K562 (cell line): ENCODE results near the gene KLHL29. TPM values are rescaled to one million over a fixed set of nuclear protein-coding genes. Genes with fewer than 3 reads are reported as not detected.

Source experiments
- E2F8 ChIP-seq: fragments of 450-650 bp; IDR thresholded peaks from 2 replicates; pipeline ENCODE4 v1.7.1; 2018; ENCODE audit warnings: mild to moderate bottlenecking, low read depth; ENCODE audit not compliant: partially characterized antibody
- GTF2E2 ChIP-seq: fragments of 200-800 bp; sonication (Bioruptor generic); IDR thresholded peaks from 2 replicates; pipeline ENCODE4 v1.6.1; 2016; ENCODE audit warnings: missing genetic modification characterization, missing compliant biosample characterization
- SRSF9 ChIP-seq: fragments of 200-400 bp; formaldehyde crosslinking; IDR thresholded peaks from 2 replicates; pipeline ENCODE4 v1.6.1; 2017; ENCODE audit warnings: low read depth, low read length, borderline replicate concordance
- ZBTB5 ChIP-seq: fragments of 450-650 bp; IDR thresholded peaks from 2 replicates; pipeline ENCODE4 v1.6.1; 2017; ENCODE audit warnings: antibody characterized with exemption
- ZZZ3 ChIP-seq: fragments of 450-650 bp; IDR thresholded peaks from 2 replicates; pipeline ENCODE4 v1.6.1; 2016; ENCODE audit warnings: antibody characterized with exemption, mild to moderate bottlenecking, moderate library complexity
- polyA plus RNA-seq, 8 experiments: library from polyadenylated mRNA; depleted of rRNA in 4 of 8; stranded (reverse) in 5 of 8; unstranded in 3 of 8; fragments of >200 nt; fragmentation: Nextera tagmentation in 2 of 8; fragmentation: Illumina TruSeq in 1 of 8; extraction: Ambion mirVana in 2 of 8; extraction: Trizol in 1 of 8; gene quantifications; 2 replicates each; pipeline versions ENCODE4 v1.2.1 to v1.2.3, GENCODE V29; 2011 to 2014; ENCODE audit warnings: inconsistent platforms in 1 of 8, missing spikeins in 1 of 8
- total RNA-seq, 7 experiments: library from RNA; depleted of rRNA in 6 of 7; stranded (reverse); fragments of >200 nt in 6 of 7; fragmentation: Illumina TruSeq in 2 of 7; extraction: Trizol in 2 of 7; gene quantifications; 2 replicates each; pipeline versions ENCODE4 v1.2.1 to v1.2.3, GENCODE V29; 2011 to 2021; ENCODE audit warnings: low replicate concordance in 1 of 7

KLHL29 gene
- total and polyA plus RNA-seq, 9 of the 15 experiments (the other 6 are each of a cell fraction or from before 2014, with no cell fraction given): 0.03 to 0.31 (median 0.08) TPM; not detected in 1

- TF ChIP-seq ZBTB5 (no peak), SRSF9 (no peak), ZZZ3 (no peak), GTF2E2 (tag) (no peak), E2F8 (no peak)
- TF ChIP-seq, all 486 proteins: peak for 0
Measured at GRCh38 chr2:23661276-23662050, 276.5 kb downstream of the KLHL29 start (continued).
